PC-3 (cell line): ENCODE data around the gene FHAD1. TPM values are rescaled to one million over a fixed set of nuclear protein-coding genes. Genes with fewer than 3 reads are reported as not detected.

ENCODE experiments used
- ATAC-seq: fragments of 200-7000 bp; cut with Tn5 transposase; 2 replicates; pipeline ENCODE4 v1.9.1; 2020; ENCODE audit warnings: mild to moderate bottlenecking, moderate library complexity
- BruUV-seq: library from RNA; stranded (reverse); fragments of 400-500 nt; replicated peaks from 2 replicates; lab custom pipeline; 2021; lab: Mats Ljungman, UMichigan
- CTCF ChIA-PET: fragments of 300-600 bp; sonication (Branson Sonifier 250); formaldehyde crosslinking; loops from one replicate; lab custom pipeline; 2022; ENCODE audit warnings: antibody characterized with exemption; lab: Charles Lee
- POLR2A ChIA-PET: fragments of 300-600 bp; sonication (Branson Sonifier 250); formaldehyde crosslinking; loops from one replicate; lab custom pipeline; 2022; ENCODE audit warnings: antibody characterized with exemption; ENCODE audit not compliant: unreplicated experiment; lab: Charles Lee
- DNase-seq: peaks from one replicate; pipeline ENCODE4 v3.0.0-alpha.2; 2015
- H2AFZ ChIP-seq: fragments of 300-600 bp; sonication (generic); 2 replicates; pipeline ENCODE4 v1.6.0; 2016; ENCODE audit warnings: antibody characterized with exemption, low read length
- H3F3A ChIP-seq: fragments of 300-600 bp; sonication (generic); one replicate; pipeline ENCODE4 v1.6.0; 2017; ENCODE audit warnings: antibody characterized with exemption, low read length, control low read depth, mild to moderate bottlenecking; ENCODE audit not compliant: unreplicated experiment
- H3K27ac ChIP-seq: fragments of 300-600 bp; sonication (generic); 2 replicates; pipeline ENCODE4 v1.5.1; 2016; ENCODE audit warnings: mild to moderate bottlenecking, low read length
- H3K27me3 ChIP-seq: fragments of 300-600 bp; sonication (generic); 2 replicates; pipeline ENCODE4 v1.6.1; 2016; ENCODE audit warnings: low read length, mixed read lengths
- H3K36me3 ChIP-seq: fragments of 300-600 bp; sonication (generic); 2 replicates; pipeline ENCODE4 v1.6.1; 2016; ENCODE audit warnings: low read depth, mixed run types, low read length, mixed read lengths
- H3K4me1 ChIP-seq: fragments of 300-600 bp; sonication (generic); 2 replicates; pipeline ENCODE4 v1.5.1; 2016; ENCODE audit warnings: low read length; ENCODE audit not compliant: insufficient read depth
- H3K4me2 ChIP-seq: fragments of 300-600 bp; sonication (generic); 2 replicates; pipeline ENCODE4 v1.6.0; 2016; ENCODE audit warnings: low read length
- H3K4me3 ChIP-seq: fragments of 300-600 bp; sonication (generic); 2 replicates; pipeline ENCODE4 v1.5.1; 2016; ENCODE audit warnings: mild to moderate bottlenecking, low read length, mixed read lengths
- H3K79me2 ChIP-seq: fragments of 300-600 bp; sonication (generic); 2 replicates; pipeline ENCODE4 v1.6.1; 2017; ENCODE audit warnings: low read length, mixed read lengths
- H3K9ac ChIP-seq: fragments of 300-600 bp; sonication (generic); 2 replicates; pipeline ENCODE4 v1.6.0; 2016; ENCODE audit warnings: mild to moderate bottlenecking, low read length
- H3K9me2 ChIP-seq: fragments of 300-600 bp; sonication (generic); replicated peaks from 2 replicates; pipeline ENCODE4 v1.6.1; 2016; ENCODE audit warnings: mixed run types, low read length, mixed read lengths
- H3K9me3 ChIP-seq: fragments of 300-600 bp; sonication (generic); 2 replicates; pipeline ENCODE4 v1.6.1; 2016; ENCODE audit warnings: low read length, mixed read lengths
- H4K20me1 ChIP-seq: fragments of 300-600 bp; sonication (generic); 2 replicates; pipeline ENCODE4 v1.6.1; 2016; ENCODE audit warnings: low read length, mixed read lengths
- CTCF ChIP-seq: fragments of 300-600 bp; sonication (generic); conservative IDR thresholded peaks from 2 replicates; pipeline ENCODE4 v1.5.1; 2017; ENCODE audit warnings: antibody characterized with exemption, low read depth, mild to moderate bottlenecking, low read length
- EZH2 ChIP-seq: fragments of 300-600 bp; sonication (generic); IDR thresholded peaks from one replicate; pipeline ENCODE4 v1.6.1; 2017; ENCODE audit warnings: antibody characterized with exemption, mild to moderate bottlenecking, low read length; ENCODE audit not compliant: unreplicated experiment
- EZH2phosphoT487 ChIP-seq: fragments of 300-600 bp; sonication (generic); IDR thresholded peaks from 2 replicates; pipeline ENCODE4 v1.6.1; 2018; ENCODE audit warnings: mild to moderate bottlenecking, antibody characterized with exemption, low read length, borderline replicate concordance
- intact Hi-C: fragments of 100-400 bp; cut with micrococcal nuclease; formaldehyde crosslinking; loops from 2 replicates; pipeline ENCODE4 v1.9.0; 2023
- total RNA-seq: library from RNA; depleted of rRNA; stranded (reverse); fragments of >200 nt; gene quantifications from 2 replicates; pipeline ENCODE4 v1.2.3, GENCODE V29; 2014

Gene FHAD1
- total RNA-seq, 1 experiment from 2014 or later, result 0.95 TPM

- H3K36me3 ChIP-seq, result no peaks in the 10 kb centered on the region
- no peak overlapping the region for H3K4me2 ChIP-seq
- no peaks in the 10 kb centered on the region for H3K27me3 ChIP-seq
- no peak for DNase-seq
- H3K9me3 ChIP-seq, result no peaks in the 10 kb centered on the region
- intact Hi-C loops, result no loop called here
- H3F3A ChIP-seq, result no peaks in the 10 kb centered on the region
- H3K4me1 ChIP-seq, result peaks cover 15% of the 10 kb centered on the region
- H4K20me1 ChIP-seq, result no peaks in the 10 kb centered on the region
- H2AFZ ChIP-seq, result no peak overlapping the region
- ATAC-seq, result no peak
- CTCF ChIA-PET, result interaction anchor here (0.7 kb wide), 1 partner anchor 53 kb away, joined by 3 read pairs; no protein-coding TSS in a partner anchor
- no peak for TF ChIP-seq EZH2phosphoT487
- no peak for TF ChIP-seq EZH2
- no peak for TF ChIP-seq CTCF
- no peak overlapping the region for H3K9ac ChIP-seq
- BruUV-seq, result no TSS peak
- no peaks in the 10 kb centered on the region for H3K9me2 ChIP-seq
- no peak overlapping the region for H3K4me3 ChIP-seq
- H3K27ac ChIP-seq, result no peak overlapping the region
- H3K79me2 ChIP-seq, result no peaks in the 10 kb centered on the region
- POLR2A ChIA-PET, result no interaction called here
Observed at GRCh38 chr1:15279576-15280230, 32.7 kb downstream of the FHAD1 start.

- H3K4me2 ChIP-seq, result no peak overlapping the region
- BruUV-seq, result no TSS peak
- no peak overlapping the region for H2AFZ ChIP-seq
- no peak for TF ChIP-seq CTCF
- TF ChIP-seq EZH2, result no peak
- no peak for TF ChIP-seq EZH2phosphoT487
- DNase-seq, result no peak
- H3K36me3 ChIP-seq, result no peaks in the 10 kb centered on the region
- no peaks in the 10 kb centered on the region for H3K9me3 ChIP-seq
- H3K9me2 ChIP-seq, result no peaks in the 10 kb centered on the region
- H3F3A ChIP-seq, result no peaks in the 10 kb centered on the region
- H3K27ac ChIP-seq, result no peak overlapping the region
- ATAC-seq, result no peak
- POLR2A ChIA-PET, result no interaction called here
- no peak overlapping the region for H3K9ac ChIP-seq
- no peaks in the 10 kb centered on the region for H3K79me2 ChIP-seq
- CTCF ChIA-PET, result no interaction called here
- peaks cover 19% of the 10 kb centered on the region for H3K4me1 ChIP-seq
- H4K20me1 ChIP-seq, result no peaks in the 10 kb centered on the region
- intact Hi-C loops, result no loop called here
- no peaks in the 10 kb centered on the region for H3K27me3 ChIP-seq
- H3K4me3 ChIP-seq, result no peak overlapping the region
Observed at GRCh38 chr1:15280416-15280815, 33.4 kb downstream of the FHAD1 start.

DNA sequence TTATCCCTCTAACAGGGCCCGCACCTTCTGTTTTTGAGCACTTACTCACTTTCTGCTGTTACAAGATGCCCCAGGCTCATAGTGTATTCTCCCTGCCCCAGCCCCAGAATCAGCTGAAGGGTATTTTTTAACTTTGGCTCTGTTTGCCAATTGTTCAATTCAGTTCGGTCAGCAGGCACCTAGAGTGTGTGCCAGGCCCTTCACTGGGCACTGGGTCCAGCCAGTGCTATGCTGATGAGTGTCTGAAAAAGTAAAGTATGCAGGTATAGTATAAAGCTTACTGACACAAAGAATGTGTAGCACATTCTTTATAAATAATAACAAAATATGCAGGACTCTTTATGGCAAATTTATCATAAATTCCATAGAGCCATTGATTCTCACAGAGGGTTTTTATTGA, 35.0 kb downstream of the FHAD1 start:
- Histone ChIP-seq H3K4me1 (peaks cover 19% of the 10 kb centered on the region), H3K27ac (no peak overlapping the region), H3K79me2 (no peaks in the 10 kb centered on the region), H3K9me2 (no peaks in the 10 kb centered on the region), H3K36me3 (no peaks in the 10 kb centered on the region), H2AFZ (no peak overlapping the region), H3K4me2 (no peak overlapping the region), H3K9ac (no peak overlapping the region), H4K20me1 (no peaks in the 10 kb centered on the region), H3K9me3 (no peaks in the 10 kb centered on the region), H3F3A (no peaks in the 10 kb centered on the region), H3K27me3 (no peaks in the 10 kb centered on the region), H3K4me3 (no peak overlapping the region)
- DNase-seq (no peak), ATAC-seq (no peak)
- BruUV-seq, result no TSS peak
- no peak for TF ChIP-seq CTCF
- no peak for TF ChIP-seq EZH2phosphoT487
- no peak for TF ChIP-seq EZH2
- CTCF ChIA-PET, result no interaction called here
- intact Hi-C loops, result no loop called here
- POLR2A ChIA-PET, result no interaction called here
